ENCODE data around the gene FAM120B.
"Not testable (repeated sequence)": the region's sequence is repeated elsewhere in the genome, so short reads cannot be mapped to it uniquely, and the experiment has no call there.

FAM120B gene

DNA sequence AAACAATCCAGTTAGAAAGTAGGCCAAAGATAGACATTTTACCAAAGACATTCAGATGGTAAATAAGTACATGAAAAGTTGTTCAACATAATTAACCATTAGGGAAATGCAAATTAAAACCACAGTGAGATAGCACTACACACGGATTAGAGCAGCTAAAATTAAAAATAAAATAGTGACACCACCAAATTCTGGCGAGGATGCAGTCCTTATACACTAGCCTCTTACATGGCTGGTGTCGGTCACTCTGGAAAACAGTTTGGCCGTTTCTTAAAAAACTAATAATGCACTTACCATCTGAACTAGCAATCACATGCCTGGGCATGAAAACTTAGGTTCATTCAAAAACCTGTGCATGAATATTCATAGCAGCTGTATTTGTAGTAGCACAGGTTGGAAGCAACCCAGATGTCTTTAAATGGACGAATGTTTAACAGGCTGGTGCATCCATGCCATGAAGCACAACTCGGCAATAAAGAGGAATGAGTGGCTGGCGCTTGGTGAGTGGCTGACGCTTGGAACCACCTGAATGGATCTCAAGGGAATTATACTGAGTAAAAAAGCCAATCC lies 77.0 kb downstream of the FAM120B start:
- no peak for DNase-seq (ENCODE audit: low read depth)

- DNase-seq (ENCODE audit: low read depth), result no peak
Observed at GRCh38 chr6:170385506-170385905, 78.9 kb downstream of the FAM120B start.

DNA sequence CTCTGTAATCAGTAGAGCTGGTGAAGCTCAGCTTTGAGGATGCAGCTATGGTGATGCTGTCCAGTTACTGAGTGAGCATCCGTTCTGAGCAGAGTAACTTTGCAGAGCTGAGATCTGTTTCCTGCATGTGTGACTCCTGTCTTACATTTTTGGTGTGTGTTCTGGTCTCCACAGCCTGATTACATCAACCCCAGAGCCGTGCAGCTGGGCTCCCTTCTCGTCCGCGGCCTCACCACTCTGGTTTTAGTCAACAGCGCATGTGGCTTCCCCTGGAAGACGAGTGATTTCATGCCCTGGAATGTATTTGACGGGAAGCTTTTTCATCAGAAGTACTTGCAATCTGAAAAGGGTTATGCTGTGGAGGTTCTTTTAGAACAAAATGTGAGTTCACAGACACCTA lies 81.6 kb downstream of the FAM120B start:
- peak; percentile 80 for DNase-seq (ENCODE audit: low read depth)

DNA sequence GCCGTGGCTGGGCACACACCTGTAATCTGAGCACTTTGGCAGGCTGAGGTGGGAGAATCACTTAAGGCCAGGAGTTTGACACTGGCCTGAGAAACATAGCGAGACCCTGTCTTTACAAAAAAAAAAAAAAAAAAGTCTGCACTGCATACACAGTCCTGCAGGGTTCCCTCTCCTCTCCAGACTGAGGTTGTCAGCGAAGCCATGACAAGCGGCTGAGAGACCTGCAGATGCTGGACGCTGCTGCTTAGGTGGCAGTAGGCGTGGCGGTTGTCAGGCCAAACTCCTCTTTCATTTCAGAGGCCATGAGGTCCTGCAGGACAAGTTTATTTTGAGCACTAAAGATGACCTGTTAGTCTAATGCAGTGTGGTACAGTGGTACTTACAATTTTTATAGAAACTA lies 86.5 kb downstream of the FAM120B start:
- no peak for DNase-seq (ENCODE audit: low read depth)

DNA sequence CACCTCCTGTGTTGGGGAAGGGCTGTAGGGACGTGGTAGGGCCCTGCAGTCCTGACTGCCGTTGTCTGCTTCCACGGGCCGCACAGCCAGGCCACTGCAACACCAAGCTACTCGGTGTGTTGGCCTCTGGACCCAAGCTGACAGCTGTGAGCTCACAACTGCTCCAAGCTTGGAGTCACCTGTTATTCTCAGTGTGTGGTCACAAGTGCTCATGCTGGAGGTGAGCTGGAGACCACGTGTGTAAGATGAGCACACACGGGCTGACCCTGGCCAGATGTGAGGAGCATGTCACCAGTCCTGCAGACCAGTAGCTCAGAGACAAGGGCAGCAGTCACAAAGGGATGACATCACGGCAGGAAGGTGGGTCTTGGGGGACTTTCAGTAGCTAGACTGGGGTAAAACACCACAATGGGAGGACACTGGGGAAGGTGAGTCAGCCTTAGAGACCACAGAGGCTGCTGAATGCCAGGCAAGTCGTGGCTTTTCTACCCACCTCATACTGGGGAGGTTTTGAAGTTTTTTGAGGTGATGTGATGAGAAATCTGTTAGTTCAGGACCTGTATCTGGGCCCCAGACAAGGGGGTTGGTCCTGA lies 87.3 kb downstream of the FAM120B start:
- no peak for DNase-seq (ENCODE audit: low read depth)

DNA sequence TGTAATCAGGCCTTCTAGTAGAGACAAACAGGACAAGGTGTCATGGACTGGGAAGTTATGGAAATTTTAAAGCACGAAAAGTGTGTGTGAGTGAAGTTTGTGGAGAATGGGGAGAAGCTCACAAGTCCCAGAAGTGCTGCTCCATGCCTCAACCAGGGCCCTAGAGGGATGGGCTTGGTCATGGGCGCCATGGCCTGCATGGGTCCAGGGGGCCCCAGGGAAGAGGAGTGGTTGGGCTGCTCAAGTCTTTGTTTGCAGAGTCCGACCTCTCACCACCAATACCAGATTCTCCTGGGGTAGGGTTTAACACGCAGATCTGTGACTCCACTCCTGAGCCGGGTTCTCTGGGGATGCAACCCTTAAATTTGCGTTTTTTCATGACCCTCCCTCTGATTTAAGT lies 88.4 kb downstream of the FAM120B start:
- DNase-seq (ENCODE audit: low read depth), result no peak

- DNase-seq (ENCODE audit: low read depth), result not testable (repeated sequence)
Observed at GRCh38 chr6:170398743-170399369, 92.3 kb downstream of the FAM120B start.

- DNase-seq (ENCODE audit: low read depth), result not testable (repeated sequence)
Observed at GRCh38 chr6:170399955-170400558, 93.5 kb downstream of the FAM120B start.

GRCh38 chr6:170402318-170403040 lies 95.9 kb downstream of the FAM120B start:
- DNase-seq (ENCODE audit: low read depth), result no peak

DNA sequence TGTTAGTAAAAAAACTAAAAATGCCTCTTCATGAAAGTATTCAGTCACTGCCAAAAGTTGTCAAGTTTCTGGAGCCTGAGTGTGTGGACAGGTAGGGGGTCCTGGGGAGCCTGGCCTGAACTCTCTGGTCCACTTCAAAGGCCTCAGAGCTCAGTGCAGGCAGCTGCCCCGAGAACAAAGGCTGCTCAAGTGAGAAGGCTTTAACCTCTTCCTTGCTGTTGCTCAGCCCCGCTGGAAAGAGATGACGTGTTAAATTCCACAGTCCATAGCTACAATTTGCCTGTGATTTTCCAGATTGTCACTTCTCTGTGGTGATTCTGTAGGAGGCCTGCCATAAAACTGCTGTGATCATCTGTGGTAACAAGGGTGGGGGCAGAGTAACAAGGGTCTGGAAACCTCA lies 96.9 kb downstream of the FAM120B start:
- peak; percentile 55 for DNase-seq (ENCODE audit: low read depth)

DNA sequence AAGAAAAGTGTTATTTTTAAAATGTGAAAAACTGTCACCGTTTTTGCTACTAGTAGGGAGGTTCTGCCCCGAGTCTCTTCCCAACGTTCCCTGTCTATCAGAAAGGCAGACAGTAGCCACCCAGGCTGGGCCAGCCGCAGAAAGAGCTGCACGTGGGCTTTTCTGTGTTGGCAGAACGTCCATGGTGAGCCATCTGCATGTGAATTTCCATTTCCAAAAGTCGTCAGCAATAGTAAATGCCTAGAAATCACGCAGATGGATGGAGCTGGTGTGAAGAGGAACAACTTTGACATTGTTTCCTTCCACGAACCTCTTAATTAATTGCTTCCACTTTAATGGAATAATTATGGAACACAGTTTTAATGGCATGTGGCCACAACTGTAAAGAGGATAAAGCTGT lies 97.5 kb downstream of the FAM120B start:
- DNase-seq (ENCODE audit: low read depth), result no peak

GRCh38 chr6:170404697-170405096 lies 98.1 kb downstream of the FAM120B start:
- no peak for DNase-seq (ENCODE audit: low read depth)

GRCh38 chr6:170405311-170405975 lies 98.9 kb downstream of the FAM120B start:
- DNase-seq (ENCODE audit: low read depth), result peak; percentile 100

GRCh38 chr6:170407200-170407599 lies 100.6 kb downstream of the FAM120B start:
- no peak for DNase-seq (ENCODE audit: low read depth)

- no peak for DNase-seq (ENCODE audit: low read depth)
Observed at GRCh38 chr6:170407932-170408331, 101.4 kb downstream of the FAM120B start.

GRCh38 chr6:170409746-170410145 lies 103.2 kb downstream of the FAM120B start:
- DNase-seq (ENCODE audit: low read depth), result not testable (repeated sequence)

DNA sequence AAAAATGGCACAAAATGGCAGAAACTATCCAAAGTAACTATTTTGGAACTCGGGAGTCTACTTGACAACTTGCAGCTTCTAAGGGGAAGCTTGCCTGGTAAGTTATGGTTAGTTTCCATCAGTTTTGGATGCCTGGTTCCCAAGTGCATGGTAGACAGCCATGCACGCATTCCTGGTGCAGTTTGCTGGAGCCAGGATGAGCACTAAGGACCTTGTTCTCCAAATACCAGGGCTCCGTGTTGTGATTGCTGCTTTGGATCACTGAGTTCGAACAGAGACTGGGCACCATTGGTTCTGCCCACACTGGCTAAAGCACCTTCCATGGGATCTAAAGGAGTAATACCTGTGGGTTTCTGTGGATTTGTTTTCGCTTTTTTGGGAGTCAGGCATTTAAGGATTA lies 103.7 kb downstream of the FAM120B start:
- no peak for DNase-seq (ENCODE audit: low read depth)

GRCh38 chr6:170415318-170415717 lies 108.8 kb downstream of the FAM120B start:
- no peak for DNase-seq (ENCODE audit: low read depth)

- DNase-seq (ENCODE audit: low read depth), result no peak
Observed at GRCh38 chr6:170416303-170416702, 109.7 kb downstream of the FAM120B start.

- no peak for DNase-seq (ENCODE audit: low read depth)
Observed at GRCh38 chr6:170416959-170417606, 110.5 kb downstream of the FAM120B start.

GRCh38 chr6:170417881-170418280 lies 111.3 kb downstream of the FAM120B start:
- DNase-seq (ENCODE audit: low read depth), result no peak

DNA sequence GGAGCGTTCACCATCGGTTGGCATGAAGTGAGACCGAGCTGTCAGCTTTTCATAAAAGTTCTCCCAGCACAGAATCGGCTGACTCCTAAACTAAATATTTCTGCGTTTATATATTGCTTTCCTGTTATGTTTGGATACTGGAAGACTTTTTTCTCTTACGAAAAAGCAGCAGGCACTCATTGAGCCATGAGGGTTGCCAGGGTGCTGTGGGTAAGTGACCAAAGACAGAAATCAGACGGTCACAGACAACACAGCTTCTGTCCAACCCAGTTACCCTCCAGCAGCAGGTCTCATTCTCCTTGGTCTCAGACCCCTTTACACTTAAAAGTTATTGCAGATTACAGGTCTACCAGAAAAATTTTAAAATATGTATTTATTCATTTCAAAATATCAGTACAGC lies 113.7 kb downstream of the FAM120B start:
- DNase-seq (ENCODE audit: low read depth), result no peak
